HEK293 (cell line): ENCODE measurements around the gene IGF2R.

Experiments
- CTCF ChIA-PET: fragments of 350-600 bp; formaldehyde crosslinking; extraction: SDS; loops from one replicate; lab custom pipeline; 2021; ENCODE audit warnings: antibody characterized with exemption; lab: Yijun Ruan, JAX
- POLR2A ChIA-PET: fragments of 300-600 bp; formaldehyde crosslinking; extraction: SDS; loops from one replicate; lab custom pipeline; 2020; ENCODE audit warnings: antibody characterized with exemption, inconsistent platforms; lab: Yijun Ruan, JAX
- H3K27ac ChIP-seq: fragments of 200-500 bp; sonication (Bioruptor generic); 2 replicates; pipeline ENCODE4 v1.5.1; 2014; ENCODE audit warnings: low read depth, low read length, control low read depth, inconsistent platforms; ENCODE audit errors: extremely low read depth
- H3K36me3 ChIP-seq, 2 experiments: fragments of 200-500 bp in 1 of 2; sonication (Bioruptor generic) in 1 of 2; 1 replicate in 1 of 2; 2 replicates in 1 of 2; pipeline ENCODE4 v1.5.1; 2014 to 2017; ENCODE audit warnings: inconsistent platforms in 2 of 2, low read length in 2 of 2; ENCODE audit not compliant: control insufficient read depth in 2 of 2, insufficient read depth in 1 of 2
- H3K4me1 ChIP-seq: fragments of 200-500 bp; sonication (Bioruptor generic); 2 replicates; pipeline ENCODE4 v1.5.1; 2014; ENCODE audit warnings: mild to moderate bottlenecking, low read length, inconsistent platforms; ENCODE audit not compliant: control insufficient read depth, insufficient read depth
- H3K4me3 ChIP-seq: 2 replicates; pipeline ENCODE4 v1.5.1; 2011; ENCODE audit warnings: low read depth, mild to moderate bottlenecking, control low read depth, low read length, moderate library complexity
- H3K9me3 ChIP-seq: fragments of 200-500 bp; sonication (Bioruptor generic); 2 replicates; pipeline ENCODE4 v1.5.1; 2014; ENCODE audit warnings: low read depth, low read length, inconsistent platforms; ENCODE audit not compliant: control insufficient read depth, insufficient read depth
- HOXA7 ChIP-seq: sonication (generic); formaldehyde crosslinking; IDR thresholded peaks from 2 replicates; pipeline ENCODE4 v1.8.1; 2022; ENCODE audit warnings: missing genetic modification reagents, borderline replicate concordance
- KLF16 ChIP-seq: fragments of 450-650 bp; formaldehyde crosslinking; IDR thresholded peaks from 2 replicates; pipeline ENCODE4 v1.5.1; 2017; ENCODE audit warnings: missing biosample characterization, missing genetic modification characterization
- KLF8 ChIP-seq: fragments of 450-650 bp; formaldehyde crosslinking; IDR thresholded peaks from 2 replicates; pipeline ENCODE4 v1.5.1; 2016; ENCODE audit warnings: missing biosample characterization, missing genetic modification characterization
- MEIS1 ChIP-seq: sonication (generic); formaldehyde crosslinking; IDR thresholded peaks from 2 replicates; pipeline ENCODE4 v1.8.1; 2022; ENCODE audit warnings: missing genetic modification reagents, mild to moderate bottlenecking, borderline replicate concordance
- SP3 ChIP-seq: fragments of 450-650 bp; formaldehyde crosslinking; IDR thresholded peaks from 2 replicates; pipeline ENCODE4 v1.5.1; 2016; ENCODE audit warnings: missing biosample characterization, missing genetic modification characterization
- WT1 ChIP-seq: fragments of 450-650 bp; formaldehyde crosslinking; IDR thresholded peaks from 2 replicates; pipeline ENCODE4 v1.5.1; 2016; ENCODE audit warnings: missing biosample characterization, missing genetic modification characterization
- ZBTB17 ChIP-seq: fragments of 450-650 bp; formaldehyde crosslinking; IDR thresholded peaks from 2 replicates; pipeline ENCODE4 v1.5.1; 2016; ENCODE audit warnings: missing biosample characterization, missing genetic modification characterization
- ZFHX2 ChIP-seq: fragments of 450-650 bp; formaldehyde crosslinking; conservative IDR thresholded peaks from 2 replicates; pipeline ENCODE4 v1.5.1; 2016; ENCODE audit warnings: missing biosample characterization, missing genetic modification characterization
- ZNF157 ChIP-seq: fragments of 450-650 bp; formaldehyde crosslinking; IDR thresholded peaks from 2 replicates; pipeline ENCODE4 v1.5.1; 2016; ENCODE audit warnings: missing biosample characterization, missing genetic modification characterization
- ZNF19 ChIP-seq: fragments of 450-650 bp; formaldehyde crosslinking; IDR thresholded peaks from 2 replicates; pipeline ENCODE4; 2016; ENCODE audit warnings: missing biosample characterization, missing genetic modification characterization, low read depth
- ZNF248 ChIP-seq: fragments of 450-650 bp; formaldehyde crosslinking; IDR thresholded peaks from 2 replicates; pipeline ENCODE4 v1.5.1; 2017; ENCODE audit warnings: missing biosample characterization, missing genetic modification characterization
- ZNF302 ChIP-seq: fragments of 450-650 bp; formaldehyde crosslinking; IDR thresholded peaks from 2 replicates; pipeline ENCODE4 v1.5.1; 2016; ENCODE audit warnings: missing biosample characterization, missing genetic modification characterization, low read depth
- ZNF426 ChIP-seq: fragments of 450-650 bp; formaldehyde crosslinking; IDR thresholded peaks from 2 replicates; pipeline ENCODE4 v1.5.1; 2017; ENCODE audit warnings: missing biosample characterization, missing genetic modification characterization, mild to moderate bottlenecking, inconsistent platforms, moderate library complexity
- ZNF555 ChIP-seq: fragments of 450-650 bp; formaldehyde crosslinking; conservative IDR thresholded peaks from 2 replicates; pipeline ENCODE4 v1.5.1; 2017; ENCODE audit warnings: missing biosample characterization, mild to moderate bottlenecking, missing genetic modification characterization, inconsistent platforms
- ZNF701 ChIP-seq: fragments of 450-650 bp; formaldehyde crosslinking; IDR thresholded peaks from 2 replicates; pipeline ENCODE4 v1.5.1; 2016; ENCODE audit warnings: missing biosample characterization, missing genetic modification characterization
- ZNF704 ChIP-seq: fragments of 450-650 bp; formaldehyde crosslinking; IDR thresholded peaks from 2 replicates; pipeline ENCODE4 v1.5.1; 2016; ENCODE audit warnings: missing biosample characterization, missing genetic modification characterization
- ZNF837 ChIP-seq: fragments of 450-650 bp; formaldehyde crosslinking; IDR thresholded peaks from 2 replicates; pipeline ENCODE4 v1.5.1; 2016; ENCODE audit warnings: missing biosample characterization, missing genetic modification characterization
- ZSCAN23 ChIP-seq: fragments of 450-650 bp; formaldehyde crosslinking; IDR thresholded peaks from 2 replicates; pipeline ENCODE4 v1.5.1; 2016; ENCODE audit warnings: missing biosample characterization, missing genetic modification characterization
- ZSCAN5A ChIP-seq: fragments of 450-650 bp; formaldehyde crosslinking; IDR thresholded peaks from 2 replicates; pipeline ENCODE4 v1.5.1; 2016; ENCODE audit warnings: missing biosample characterization, missing genetic modification characterization
- TF ChIP-seq, protein P1 (sequence below): fragments of 450-650 bp; formaldehyde crosslinking; IDR thresholded peaks from 2 replicates; pipeline ENCODE4 v1.5.1; 2016; ENCODE audit warnings: missing biosample characterization, missing genetic modification characterization
- TF ChIP-seq, protein P2 (sequence below): fragments of 450-650 bp; formaldehyde crosslinking; conservative IDR thresholded peaks from 2 replicates; pipeline ENCODE4 v1.5.1; 2016; ENCODE audit warnings: low read depth, missing biosample characterization, missing genetic modification characterization
- TF ChIP-seq, protein P3 (sequence below): fragments of 450-650 bp; formaldehyde crosslinking; IDR thresholded peaks from 2 replicates; pipeline ENCODE4 v1.5.0; 2017; ENCODE audit warnings: missing biosample characterization, missing genetic modification characterization, borderline replicate concordance
- TF ChIP-seq, protein P4 (sequence below): fragments of 450-650 bp; formaldehyde crosslinking; IDR thresholded peaks from 2 replicates; pipeline ENCODE4 v1.5.1; 2016; ENCODE audit warnings: missing biosample characterization, missing genetic modification characterization, borderline replicate concordance

IGF2R gene

GRCh38 chr6:160154471-160154870, 185.6 kb downstream of the IGF2R start:
- Histone ChIP-seq H3K9me3 (no peaks in the 10 kb centered on the region), H3K4me1 (no peaks in the 10 kb centered on the region), H3K4me3 (no peak overlapping the region), H3K36me3 (no peaks in the 10 kb centered on the region), H3K27ac (no peak overlapping the region)
- POLR2A ChIA-PET: no interaction called here
- CTCF ChIA-PET: interaction anchor here (1.2 kb wide), 1 partner anchor 13 kb away, joined by 3 read pairs; no protein-coding TSS in a partner anchor
- TF ChIP-seq SP3 (tag by site-specific recombination) (no peak), KLF16 (tag by site-specific recombination) (no peak), HOXA7 (CRISPR knock-in tag) (no peak), ZFHX2 (no peak), ZSCAN5A (tag by site-specific recombination) (no peak), ZNF302 (tag by site-specific recombination) (no peak), ZNF426 (tag by site-specific recombination) (no peak), ZNF837 (tag by site-specific recombination) (no peak), ZNF704 (no peak), MEIS1 (no peak), ZSCAN23 (tag by site-specific recombination) (no peak), ZNF555 (tag by site-specific recombination) (no peak), ZNF19 (tag by site-specific recombination) (no peak), ZNF248 (tag by site-specific recombination) (no peak)
- TF ChIP-seq, protein P1, sequence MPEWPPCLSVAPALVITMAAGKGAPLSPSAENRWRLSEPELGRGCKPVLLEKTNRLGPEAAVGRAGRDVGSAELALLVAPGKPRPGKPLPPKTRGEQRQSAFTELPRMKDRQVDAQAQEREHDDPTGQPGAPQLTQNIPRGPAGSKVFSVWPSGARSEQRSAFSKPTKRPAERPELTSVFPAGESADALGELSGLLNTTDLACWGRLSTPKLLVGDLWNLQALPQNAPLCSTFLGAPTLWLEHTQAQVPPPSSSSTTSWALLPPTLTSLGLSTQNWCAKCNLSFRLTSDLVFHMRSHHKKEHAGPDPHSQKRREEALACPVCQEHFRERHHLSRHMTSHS: no peak
- TF ChIP-seq, protein P2, sequence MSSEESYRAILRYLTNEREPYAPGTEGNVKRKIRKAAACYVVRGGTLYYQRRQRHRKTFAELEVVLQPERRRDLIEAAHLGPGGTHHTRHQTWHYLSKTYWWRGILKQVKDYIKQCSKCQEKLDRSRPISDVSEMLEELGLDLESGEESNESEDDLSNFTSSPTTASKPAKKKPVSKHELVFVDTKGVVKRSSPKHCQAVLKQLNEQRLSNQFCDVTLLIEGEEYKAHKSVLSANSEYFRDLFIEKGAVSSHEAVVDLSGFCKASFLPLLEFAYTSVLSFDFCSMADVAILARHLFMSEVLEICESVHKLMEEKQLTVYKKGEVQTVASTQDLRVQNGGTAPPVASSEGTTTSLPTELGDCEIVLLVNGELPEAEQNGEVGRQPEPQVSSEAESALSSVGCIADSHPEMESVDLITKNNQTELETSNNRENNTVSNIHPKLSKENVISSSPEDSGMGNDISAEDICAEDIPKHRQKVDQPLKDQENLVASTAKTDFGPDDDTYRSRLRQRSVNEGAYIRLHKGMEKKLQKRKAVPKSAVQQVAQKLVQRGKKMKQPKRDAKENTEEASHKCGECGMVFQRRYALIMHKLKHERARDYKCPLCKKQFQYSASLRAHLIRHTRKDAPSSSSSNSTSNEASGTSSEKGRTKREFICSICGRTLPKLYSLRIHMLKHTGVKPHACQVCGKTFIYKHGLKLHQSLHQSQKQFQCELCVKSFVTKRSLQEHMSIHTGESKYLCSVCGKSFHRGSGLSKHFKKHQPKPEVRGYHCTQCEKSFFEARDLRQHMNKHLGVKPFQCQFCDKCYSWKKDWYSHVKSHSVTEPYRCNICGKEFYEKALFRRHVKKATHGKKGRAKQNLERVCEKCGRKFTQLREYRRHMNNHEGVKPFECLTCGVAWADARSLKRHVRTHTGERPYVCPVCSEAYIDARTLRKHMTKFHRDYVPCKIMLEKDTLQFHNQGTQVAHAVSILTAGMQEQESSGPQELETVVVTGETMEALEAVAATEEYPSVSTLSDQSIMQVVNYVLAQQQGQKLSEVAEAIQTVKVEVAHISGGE (tag by site-specific recombination): no peak
- TF ChIP-seq, protein P3, sequence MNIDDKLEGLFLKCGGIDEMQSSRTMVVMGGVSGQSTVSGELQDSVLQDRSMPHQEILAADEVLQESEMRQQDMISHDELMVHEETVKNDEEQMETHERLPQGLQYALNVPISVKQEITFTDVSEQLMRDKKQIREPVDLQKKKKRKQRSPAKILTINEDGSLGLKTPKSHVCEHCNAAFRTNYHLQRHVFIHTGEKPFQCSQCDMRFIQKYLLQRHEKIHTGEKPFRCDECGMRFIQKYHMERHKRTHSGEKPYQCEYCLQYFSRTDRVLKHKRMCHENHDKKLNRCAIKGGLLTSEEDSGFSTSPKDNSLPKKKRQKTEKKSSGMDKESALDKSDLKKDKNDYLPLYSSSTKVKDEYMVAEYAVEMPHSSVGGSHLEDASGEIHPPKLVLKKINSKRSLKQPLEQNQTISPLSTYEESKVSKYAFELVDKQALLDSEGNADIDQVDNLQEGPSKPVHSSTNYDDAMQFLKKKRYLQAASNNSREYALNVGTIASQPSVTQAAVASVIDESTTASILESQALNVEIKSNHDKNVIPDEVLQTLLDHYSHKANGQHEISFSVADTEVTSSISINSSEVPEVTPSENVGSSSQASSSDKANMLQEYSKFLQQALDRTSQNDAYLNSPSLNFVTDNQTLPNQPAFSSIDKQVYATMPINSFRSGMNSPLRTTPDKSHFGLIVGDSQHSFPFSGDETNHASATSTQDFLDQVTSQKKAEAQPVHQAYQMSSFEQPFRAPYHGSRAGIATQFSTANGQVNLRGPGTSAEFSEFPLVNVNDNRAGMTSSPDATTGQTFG: no peak

- Histone ChIP-seq H3K27ac (no peak overlapping the region), H3K36me3 (no peaks in the 10 kb centered on the region), H3K4me1 (no peaks in the 10 kb centered on the region), H3K4me3 (no peak overlapping the region), H3K9me3 (no peaks in the 10 kb centered on the region)
- ChIA-PET POLR2A (no interaction called here), CTCF (interaction anchor here (1.3 kb wide), 1 partner anchor 53 kb away, joined by 3 read pairs; no protein-coding TSS in a partner anchor)
- TF ChIP-seq KLF8 (tag by site-specific recombination) (no peak), ZBTB17 (tag by site-specific recombination) (no peak), ZNF701 (tag by site-specific recombination) (no peak), WT1 (tag by site-specific recombination) (no peak), HOXA7 (CRISPR knock-in tag) (no peak), ZNF157 (no peak)
- TF ChIP-seq, protein P4, sequence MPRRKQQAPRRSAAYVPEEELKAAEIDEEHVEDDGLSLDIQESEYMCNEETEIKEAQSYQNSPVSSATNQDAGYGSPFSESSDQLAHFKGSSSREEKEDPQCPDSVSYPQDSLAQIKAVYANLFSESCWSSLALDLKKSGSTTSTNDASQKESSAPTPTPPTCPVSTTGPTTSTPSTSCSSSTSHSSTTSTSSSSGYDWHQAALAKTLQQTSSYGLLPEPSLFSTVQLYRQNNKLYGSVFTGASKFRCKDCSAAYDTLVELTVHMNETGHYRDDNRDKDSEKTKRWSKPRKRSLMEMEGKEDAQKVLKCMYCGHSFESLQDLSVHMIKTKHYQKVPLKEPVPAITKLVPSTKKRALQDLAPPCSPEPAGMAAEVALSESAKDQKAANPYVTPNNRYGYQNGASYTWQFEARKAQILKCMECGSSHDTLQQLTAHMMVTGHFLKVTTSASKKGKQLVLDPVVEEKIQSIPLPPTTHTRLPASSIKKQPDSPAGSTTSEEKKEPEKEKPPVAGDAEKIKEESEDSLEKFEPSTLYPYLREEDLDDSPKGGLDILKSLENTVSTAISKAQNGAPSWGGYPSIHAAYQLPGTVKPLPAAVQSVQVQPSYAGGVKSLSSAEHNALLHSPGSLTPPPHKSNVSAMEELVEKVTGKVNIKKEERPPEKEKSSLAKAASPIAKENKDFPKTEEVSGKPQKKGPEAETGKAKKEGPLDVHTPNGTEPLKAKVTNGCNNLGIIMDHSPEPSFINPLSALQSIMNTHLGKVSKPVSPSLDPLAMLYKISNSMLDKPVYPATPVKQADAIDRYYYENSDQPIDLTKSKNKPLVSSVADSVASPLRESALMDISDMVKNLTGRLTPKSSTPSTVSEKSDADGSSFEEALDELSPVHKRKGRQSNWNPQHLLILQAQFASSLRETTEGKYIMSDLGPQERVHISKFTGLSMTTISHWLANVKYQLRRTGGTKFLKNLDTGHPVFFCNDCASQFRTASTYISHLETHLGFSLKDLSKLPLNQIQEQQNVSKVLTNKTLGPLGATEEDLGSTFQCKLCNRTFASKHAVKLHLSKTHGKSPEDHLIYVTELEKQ (tag by site-specific recombination): no peak
Measured at GRCh38 chr6:160156842-160157241, 188.0 kb downstream of the IGF2R start.
